B cell (primary cell): ENCODE results near the gene PREB. TPM values are rescaled to one million over a fixed set of nuclear protein-coding genes. Genes with fewer than 3 reads are reported as not detected.

Source experiments
- ATAC-seq: fragments of 200-7000 bp; cut with Tn5 transposase; one replicate; pipeline ENCODE4 v1.10.0; 2021; ENCODE audit warnings: low read depth, mild to moderate bottlenecking, moderate number of reproducible peaks, moderate library complexity
- CTCF ChIA-PET: fragments of 350-600 bp; sonication (Branson Sonifier 250); formaldehyde crosslinking; loops from one replicate; lab custom pipeline; 2021; ENCODE audit warnings: antibody characterized with exemption, inconsistent platforms; lab: Charles Lee
- POLR2A ChIA-PET: fragments of 350-600 bp; sonication (Branson Sonifier 250); formaldehyde crosslinking; loops from one replicate; lab custom pipeline; 2021; ENCODE audit warnings: antibody characterized with exemption; lab: Charles Lee
- DNase-seq: peaks from one replicate; pipeline ENCODE4 v3.0.0; 2013
- H2AFZ ChIP-seq: 2 replicates; pipeline ENCODE4 v1.6.1; 2012; ENCODE audit warnings: mild to moderate bottlenecking, low read depth, low read length; ENCODE audit not compliant: insufficient read depth, poor library complexity, severe bottlenecking
- H3K27ac ChIP-seq, 2 donors: 1 replicate in 1 of 2; 2 replicates in 1 of 2; pipeline ENCODE4 v1.5.1; 2012 to 2013; ENCODE audit warnings: low read length in 2 of 2, mild to moderate bottlenecking in 2 of 2, moderate library complexity in 1 of 2
- H3K27me3 ChIP-seq, 4 experiments: fragments of 200-600 bp in 1 of 4; sonication (generic) in 1 of 4; replicated peaks in 1 of 4; 1 replicate in 2 of 4; 2 replicates in 2 of 4; pipeline versions ENCODE4 v1.6.1 to v1.7.0; 2013 to 2016; ENCODE audit warnings: low read length in 3 of 4, mild to moderate bottlenecking in 2 of 4, mixed read lengths in 1 of 4, moderate library complexity in 1 of 4; ENCODE audit not compliant: insufficient read depth in 4 of 4, control insufficient read depth in 3 of 4; ENCODE audit errors: control extremely low read depth in 1 of 4
- H3K36me3 ChIP-seq, 2 experiments: replicated peaks in 1 of 2; 1 replicate in 1 of 2; 2 replicates in 1 of 2; pipeline versions ENCODE4 v1.6.1 to v1.7.1; 2013; ENCODE audit warnings: low read length in 1 of 2; ENCODE audit not compliant: insufficient read depth in 2 of 2, control insufficient read depth in 1 of 2; ENCODE audit errors: control extremely low read depth in 1 of 2, extremely low read depth in 1 of 2
- H3K4me1 ChIP-seq, 2 donors: fragments of 200-600 bp in 1 of 2; sonication (generic) in 1 of 2; 1 replicate in 1 of 2; 2 replicates in 1 of 2; pipeline versions ENCODE4 v1.5.1 to v1.6.1; 2013 to 2017; ENCODE audit warnings: low read length in 2 of 2; ENCODE audit not compliant: control insufficient read depth in 2 of 2, insufficient read depth in 2 of 2
- H3K4me2 ChIP-seq: replicated peaks from 2 replicates; pipeline ENCODE3; 2012; ENCODE audit warnings: mild to moderate bottlenecking, low read depth, low read length; ENCODE audit not compliant: poor library complexity, severe bottlenecking
- H3K4me3 ChIP-seq, 5 experiments: fragments of 200-600 bp in 1 of 5; sonication (generic) in 1 of 5; 1 replicate in 3 of 5; 2 replicates in 2 of 5; pipeline versions ENCODE4 v1.5.1 to v1.7.0; 2011 to 2016; ENCODE audit warnings: low read length in 4 of 5, mild to moderate bottlenecking in 4 of 5, low read depth in 2 of 5, control low read depth in 1 of 5, moderate library complexity in 1 of 5; ENCODE audit not compliant: insufficient read depth in 1 of 5; ENCODE audit errors: control extremely low read depth in 1 of 5, extremely low read depth in 1 of 5
- H3K79me2 ChIP-seq: fragments of 200-600 bp; sonication (generic); one replicate; pipeline ENCODE4 v1.6.0; 2016; ENCODE audit warnings: low read length; ENCODE audit not compliant: control insufficient read depth, insufficient read depth
- H3K9ac ChIP-seq: fragments of 200-600 bp; sonication (generic); 2 replicates; pipeline ENCODE4 v1.6.1; 2017; ENCODE audit warnings: mild to moderate bottlenecking, low read length, moderate library complexity
- H3K9me3 ChIP-seq, 3 donors: one replicate each; pipeline versions ENCODE4 v1.6.1 to v1.7.1; 2013; ENCODE audit warnings: low read length in 2 of 3; ENCODE audit not compliant: control insufficient read depth in 2 of 3, insufficient read depth in 1 of 3; ENCODE audit errors: control extremely low read depth in 1 of 3
- H4K20me1 ChIP-seq: 2 replicates; pipeline ENCODE4 v1.6.0; 2012; ENCODE audit warnings: mild to moderate bottlenecking, low read length; ENCODE audit not compliant: insufficient read depth, control insufficient read depth, poor library complexity, severe bottlenecking
- H3K27ac Mint-ChIP-seq: one replicate; pipeline ENCODE4 v1.8.0; 2021; ENCODE audit warnings: mixed read lengths
- H3K27me3 Mint-ChIP-seq: one replicate; pipeline ENCODE4 v1.8.0; 2021; ENCODE audit warnings: mixed read lengths
- H3K4me1 Mint-ChIP-seq: one replicate; pipeline ENCODE4 v1.8.0; 2021; ENCODE audit warnings: mixed read lengths
- H3K4me3 Mint-ChIP-seq: one replicate; pipeline ENCODE4 v1.8.0; 2021; ENCODE audit warnings: mixed read lengths
- H3K9me3 Mint-ChIP-seq: one replicate; pipeline ENCODE4 v1.8.0; 2022; ENCODE audit warnings: mixed read lengths; ENCODE audit not compliant: insufficient read depth
- EZH2 ChIP-seq: IDR thresholded peaks from 2 replicates; pipeline ENCODE4 v1.6.1; 2012; ENCODE audit warnings: borderline replicate concordance, low read depth, mild to moderate bottlenecking, moderate library complexity, low read length; ENCODE audit not compliant: insufficient read depth, poor library complexity, severe bottlenecking
- WGBS: methylation state at CpG from one replicate; pipeline ENCODE4 v1.1.5; 2013; ENCODE audit warnings: missing lambda C conversion rate; ENCODE audit not compliant: insufficient coverage; 5-methylcytosine and 5-hydroxymethylcytosine counted together
- intact Hi-C: fragments of 100-400 bp; cut with micrococcal nuclease; formaldehyde crosslinking; loops from one replicate; pipeline ENCODE4 v1.10.0; 2022
- polyA plus RNA-seq: library from polyadenylated mRNA; depleted of rRNA; stranded (reverse); fragments of >200 nt; gene quantifications from 2 replicates; pipeline ENCODE4 v1.2.3, GENCODE V29; 2012
- total RNA-seq, 2 donors: library from RNA; stranded (reverse); fragments of 120-200 nt in 1 of 2; gene quantifications; 1 replicate in 1 of 2; 2 replicates in 1 of 2; pipeline versions ENCODE4 v1.2.3 to v1.2.4, GENCODE V29; 2013 to 2022
- TF ChIP-seq, protein P1 (sequence below): fragments of 200-600 bp; IDR thresholded peaks from one replicate; pipeline ENCODE4 v1.8.0; 2022; ENCODE audit warnings: antibody characterized with exemption, mild to moderate bottlenecking

The PREB gene
- total and polyA plus RNA-seq, 2 donors (not counting 1 experiment from before 2014, with no cell fraction given) = 46.0 to 88.9 TPM

GRCh38 chr2:27097341-27097740 lies 37.1 kb downstream of the PREB start:
- Mint-ChIP-seq H3K4me1 (peaks cover 11% of the 10 kb centered on the region), H3K9me3 (no peaks in the 10 kb centered on the region), H3K27ac (no peak overlapping the region), H3K27me3 (no peaks in the 10 kb centered on the region), H3K4me3 (no peak overlapping the region)
- Histone ChIP-seq H3K27me3 (no peaks in the 10 kb centered on the region), H3K9ac (no peak overlapping the region), H3K4me2 (no peak overlapping the region), H4K20me1 (no peaks in the 10 kb centered on the region), H3K4me1 (peaks cover 6 to 9% of the 10 kb centered on the region in 2 donors), H3K36me3 (no peaks in the 10 kb centered on the region), H3K9me3 (no peaks in the 10 kb centered on the region), H2AFZ (no peak overlapping the region), H3K4me3 (no peak overlapping the region), H3K27ac (no peak overlapping the region), H3K79me2 (no peaks in the 10 kb centered on the region)
- POLR2A ChIA-PET = no interaction called here
- 98% methylated on average over 12 of the region's 14 CpGs for WGBS
- no peak for DNase-seq
- ATAC-seq = no peak
- CTCF ChIA-PET = interaction anchor here (0.8 to 8.8 kb wide), 10 partner anchors 10 to 207 kb away, joined by 3 to 143 read pairs (median 10); partner anchors contain the start of genes AGBL5 and TRIM54
- intact Hi-C loops = loop anchor here (5.0 kb wide), 1 partner anchor 585 kb away; no protein-coding TSS in a partner anchor
- no peak for TF ChIP-seq EZH2
- TF ChIP-seq, protein P1, sequence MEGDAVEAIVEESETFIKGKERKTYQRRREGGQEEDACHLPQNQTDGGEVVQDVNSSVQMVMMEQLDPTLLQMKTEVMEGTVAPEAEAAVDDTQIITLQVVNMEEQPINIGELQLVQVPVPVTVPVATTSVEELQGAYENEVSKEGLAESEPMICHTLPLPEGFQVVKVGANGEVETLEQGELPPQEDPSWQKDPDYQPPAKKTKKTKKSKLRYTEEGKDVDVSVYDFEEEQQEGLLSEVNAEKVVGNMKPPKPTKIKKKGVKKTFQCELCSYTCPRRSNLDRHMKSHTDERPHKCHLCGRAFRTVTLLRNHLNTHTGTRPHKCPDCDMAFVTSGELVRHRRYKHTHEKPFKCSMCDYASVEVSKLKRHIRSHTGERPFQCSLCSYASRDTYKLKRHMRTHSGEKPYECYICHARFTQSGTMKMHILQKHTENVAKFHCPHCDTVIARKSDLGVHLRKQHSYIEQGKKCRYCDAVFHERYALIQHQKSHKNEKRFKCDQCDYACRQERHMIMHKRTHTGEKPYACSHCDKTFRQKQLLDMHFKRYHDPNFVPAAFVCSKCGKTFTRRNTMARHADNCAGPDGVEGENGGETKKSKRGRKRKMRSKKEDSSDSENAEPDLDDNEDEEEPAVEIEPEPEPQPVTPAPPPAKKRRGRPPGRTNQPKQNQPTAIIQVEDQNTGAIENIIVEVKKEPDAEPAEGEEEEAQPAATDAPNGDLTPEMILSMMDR = no peak

DNA sequence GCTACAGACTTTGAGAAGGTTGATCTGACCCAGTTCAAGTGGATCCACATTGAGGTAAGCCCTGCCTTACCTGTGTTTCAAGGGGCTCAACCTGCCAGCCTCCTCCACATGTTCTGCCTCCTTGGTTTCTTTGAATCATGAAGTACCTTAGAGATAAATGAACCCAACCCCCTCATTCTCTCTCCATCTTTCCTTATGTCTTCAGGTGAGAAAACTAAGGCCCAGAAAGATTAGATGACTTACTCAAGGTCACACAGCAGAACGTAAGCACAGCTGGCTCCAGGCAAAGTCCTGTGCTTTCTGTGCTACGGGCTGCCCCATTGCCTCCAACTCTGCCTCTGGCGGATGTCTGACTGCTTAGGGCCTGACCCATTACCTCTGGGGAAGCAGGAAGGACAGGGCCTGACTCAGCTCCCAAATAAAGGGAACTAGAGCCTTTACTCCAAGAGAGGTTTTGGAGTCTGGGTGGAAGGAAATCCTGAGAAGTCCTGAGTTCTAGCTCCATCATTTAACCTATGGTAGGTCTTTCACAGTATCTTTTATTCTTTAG lies 37.6 kb downstream of the PREB start:
- POLR2A ChIA-PET = interaction anchor here (0.6 kb wide), 1 partner anchor 38 kb away, joined by 3 read pairs; the partner anchor contains the start of gene PREB
- H3K4me1 Mint-ChIP-seq = peaks cover 11% of the 10 kb centered on the region
- Histone ChIP-seq H4K20me1 (no peaks in the 10 kb centered on the region), H3K27me3 (no peaks in the 10 kb centered on the region), H3K27ac (no peak overlapping the region), H3K79me2 (no peaks in the 10 kb centered on the region), H3K9me3 (no peaks in the 10 kb centered on the region), H3K4me3 (no peak overlapping the region), H3K9ac (no peak overlapping the region), H3K4me1 (peaks cover 6 to 9% of the 10 kb centered on the region in 2 donors), H3K36me3 (no peaks in the 10 kb centered on the region), H3K4me2 (no peak overlapping the region), H2AFZ (no peak overlapping the region)
- intact Hi-C loops = loop anchor here (1.0 to 5.0 kb wide), 4 partner anchors 11 to 585 kb away; partner anchors contain the start of genes KHK and PREB
- no peak overlapping the region for H3K4me3 Mint-ChIP-seq
- H3K9me3 Mint-ChIP-seq = no peaks in the 10 kb centered on the region
- no peak overlapping the region for H3K27ac Mint-ChIP-seq
- no peaks in the 10 kb centered on the region for H3K27me3 Mint-ChIP-seq
- 92% methylated on average over 3 of the region's 3 CpGs for WGBS
- ATAC-seq = no peak
- no peak for DNase-seq
- TF ChIP-seq, protein P1 = no peak
- TF ChIP-seq EZH2 = no peak
- CTCF ChIA-PET = interaction anchor here (0.8 to 8.8 kb wide), 10 partner anchors 9 to 207 kb away, joined by 3 to 143 read pairs (median 6); partner anchors contain the start of genes AGBL5 and TRIM54
